ENCODE results near the gene MYH14.

Gene MYH14

DNA sequence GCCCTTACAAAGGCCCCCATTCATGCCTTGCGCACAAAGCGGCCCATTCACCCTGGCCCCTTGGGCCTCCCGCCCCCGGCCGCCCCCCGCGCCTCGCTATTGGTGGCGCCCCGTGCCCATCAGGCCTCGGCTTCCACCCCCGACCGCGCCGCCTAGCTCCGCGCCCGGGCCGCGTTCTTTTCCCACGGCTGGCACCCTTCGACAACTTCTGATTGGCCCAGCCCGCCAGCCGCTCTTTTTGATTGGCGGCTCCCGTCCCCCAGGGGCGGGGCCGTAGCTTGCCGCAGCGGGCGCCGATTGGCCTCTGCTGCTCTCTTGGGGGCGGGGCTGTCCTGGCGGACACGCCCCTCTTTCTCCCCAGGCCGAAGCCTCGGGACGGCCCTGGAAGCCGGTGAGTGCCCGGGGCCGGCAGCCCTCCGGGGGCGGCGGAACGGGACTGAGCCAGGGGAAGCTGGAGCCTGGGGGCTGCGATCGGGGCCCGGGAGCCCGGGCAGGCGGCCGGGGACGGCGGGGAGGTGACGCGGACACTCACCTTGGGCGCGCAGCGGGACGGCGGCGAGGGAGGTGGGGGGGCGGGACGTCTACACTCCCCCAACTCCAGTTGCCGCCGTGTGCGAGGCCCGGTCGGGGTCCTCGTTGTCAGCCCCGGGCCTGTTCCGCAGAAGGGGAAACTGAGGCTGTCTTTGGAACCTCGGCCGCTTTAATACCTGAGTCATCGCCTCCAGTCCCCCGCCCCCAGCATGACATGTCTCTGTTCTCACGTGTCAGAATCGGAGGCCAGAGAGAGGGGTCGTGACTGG lies at the start of gene MYH14:
Gene MYH14, plus strand, starts transcription at position 342 of the 800 bp plus-strand sequence. CDS start 6,744 bp downstream, outside the sequence.
- DNase-seq: peak; percentile 95

DNA sequence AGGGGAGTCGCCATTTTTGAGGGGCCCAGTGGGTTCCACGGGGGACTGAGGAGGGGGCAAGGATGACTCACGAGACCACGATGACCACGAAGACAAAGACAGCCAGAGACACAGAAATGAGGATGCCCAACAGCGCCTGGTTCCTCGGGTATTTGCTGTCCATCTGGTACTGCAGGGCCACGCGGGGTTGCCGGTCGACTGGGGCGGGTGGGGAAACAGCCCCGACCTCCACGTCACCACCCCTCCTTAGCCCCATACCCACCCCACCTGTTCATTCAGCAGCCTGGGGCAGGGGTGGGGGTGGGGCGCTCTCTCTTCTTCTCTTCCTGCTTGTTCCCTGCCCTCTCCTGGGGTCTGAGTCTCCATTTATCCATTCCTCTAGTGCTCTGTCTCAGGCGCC lies 48.9 kb upstream of the MYH14 start:
- no peak for DNase-seq

DNA sequence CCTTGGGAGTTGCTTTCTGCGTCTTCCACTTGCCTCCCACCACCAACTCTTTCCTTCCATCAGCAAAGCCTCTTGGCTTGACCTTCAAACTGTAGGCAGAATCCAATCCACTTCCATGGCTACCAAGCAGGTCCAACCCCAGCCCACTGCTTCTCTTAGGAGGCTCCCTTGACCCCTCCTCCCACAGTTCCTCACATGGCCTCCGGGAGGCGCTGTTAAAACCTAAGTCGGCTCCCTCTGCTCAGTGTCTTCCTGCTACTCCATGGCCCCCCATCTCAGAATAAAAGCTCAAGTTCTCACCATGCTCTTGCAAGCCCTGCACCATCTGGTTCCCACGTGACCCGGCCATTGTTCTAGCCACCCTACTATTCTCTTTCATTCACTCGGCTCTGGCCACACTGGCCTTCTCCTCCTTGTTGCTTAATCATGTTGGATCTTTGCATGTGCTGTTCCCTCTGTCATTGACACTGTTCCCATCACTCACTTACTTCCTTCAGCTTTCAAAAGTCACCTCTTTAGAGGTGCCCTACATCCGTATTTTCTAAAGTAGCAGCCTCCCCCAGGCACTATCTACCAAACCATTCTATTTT lies 47.8 kb upstream of the MYH14 start:
- no peak for DNase-seq

DNA sequence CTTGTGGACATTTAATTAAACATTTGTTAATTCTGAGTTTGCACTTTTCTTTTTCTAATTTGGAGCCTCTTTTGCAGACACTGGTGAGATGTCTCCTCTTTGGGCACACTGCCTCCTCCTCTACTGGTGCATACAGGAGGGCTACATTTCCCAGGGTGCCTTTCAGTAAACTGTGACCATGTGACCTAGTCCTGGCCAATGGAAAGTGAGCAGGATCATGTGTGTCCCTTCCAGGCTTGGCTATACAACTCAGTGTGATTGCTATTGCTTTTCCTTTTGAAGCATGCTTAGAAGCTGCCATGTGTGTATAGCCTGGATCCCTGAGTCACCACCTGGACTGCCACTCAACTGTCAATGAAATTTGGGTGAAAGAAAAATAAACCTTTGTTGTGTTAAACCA lies 44.8 kb upstream of the MYH14 start:
- DNase-seq: no peak

DNA sequence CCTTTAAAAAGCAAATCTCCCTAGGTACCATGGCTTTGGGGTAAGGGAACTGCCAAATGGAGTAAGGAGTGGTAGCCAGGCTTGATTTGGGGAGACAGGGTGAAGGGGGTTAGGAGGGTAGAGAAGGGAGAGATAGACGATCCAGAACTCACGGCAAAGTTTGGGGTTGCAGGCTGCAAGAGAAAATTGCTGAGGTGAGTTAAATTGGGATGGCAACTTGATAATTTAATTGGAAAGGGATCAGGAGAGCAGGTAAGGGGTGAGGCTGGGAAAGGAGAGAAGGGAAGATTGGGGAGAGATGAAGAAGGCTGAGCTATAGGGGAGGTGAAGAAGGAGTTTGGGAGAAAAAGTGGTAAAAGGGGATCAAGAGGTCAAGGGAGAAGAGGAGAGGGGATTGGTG lies 44.3 kb upstream of the MYH14 start:
- no peak for DNase-seq

DNA sequence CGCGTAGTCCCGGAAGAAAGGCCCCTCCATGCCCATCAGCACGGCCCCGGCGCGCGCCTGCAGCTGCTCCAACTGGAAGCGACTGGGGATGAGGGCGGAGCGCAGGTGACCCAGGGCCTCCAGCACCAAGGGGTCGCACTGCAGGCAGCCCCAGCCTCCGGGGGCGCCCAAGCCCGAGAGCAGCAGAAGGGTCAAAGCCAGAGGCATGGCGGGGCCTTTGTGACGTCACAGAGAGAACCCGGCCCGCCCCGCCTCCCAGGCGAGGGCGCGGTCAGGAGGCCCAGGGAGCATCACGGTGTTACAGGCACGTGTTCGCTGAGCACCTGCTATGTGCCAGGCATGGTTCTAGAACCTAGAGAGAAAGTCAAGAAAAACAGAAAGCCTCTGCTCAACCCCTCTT lies 40.4 kb upstream of the MYH14 start, which contains the start of gene IZUMO2:
Gene IZUMO2, minus strand, starts transcription at position 294 of the 400 bp plus-strand sequence. Its CDS starts 87 bp downstream, at position 207.
- DNase-seq: no peak

DNA sequence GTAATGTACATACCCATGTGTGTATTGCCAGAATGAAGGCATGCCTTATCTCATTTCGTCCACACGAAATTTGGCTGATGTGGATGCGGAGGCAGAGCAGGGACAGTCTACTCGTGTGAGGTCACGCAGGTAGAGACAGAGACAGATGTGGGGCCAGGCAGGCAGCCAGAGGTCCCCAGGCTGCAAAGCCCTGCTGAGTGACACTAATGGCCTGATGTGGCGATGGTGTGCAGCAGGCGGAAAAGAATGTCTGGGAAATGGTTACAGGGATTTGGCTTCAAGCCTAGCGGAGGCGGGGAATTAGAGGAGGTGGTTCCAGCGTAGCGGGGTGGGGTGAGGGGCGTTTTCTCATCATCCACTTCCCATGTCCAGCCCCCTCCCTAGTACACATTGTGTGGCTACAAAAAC lies 36.1 kb upstream of the MYH14 start:
- peak; percentile 57 for DNase-seq

DNA sequence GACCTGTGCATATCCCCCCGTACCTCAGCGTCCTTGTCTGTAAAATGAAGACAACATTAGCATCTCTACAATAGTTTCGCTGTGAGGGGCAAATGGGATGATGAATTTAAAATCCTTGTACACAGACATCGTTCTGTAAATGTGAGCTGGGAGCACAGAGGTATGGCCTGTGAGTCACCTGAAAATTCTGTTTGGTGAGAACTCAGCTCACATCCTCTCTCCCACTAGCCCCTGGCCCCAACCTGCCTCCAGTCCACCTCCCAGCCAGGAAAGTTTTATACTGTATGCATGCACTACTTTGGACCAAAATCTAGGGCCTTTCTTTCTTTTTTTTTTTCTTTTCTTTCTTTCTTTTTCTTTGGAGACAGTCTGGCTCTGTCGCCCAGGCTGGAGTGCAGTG lies 31.7 kb upstream of the MYH14 start:
- DNase-seq: peak; percentile 56

DNA sequence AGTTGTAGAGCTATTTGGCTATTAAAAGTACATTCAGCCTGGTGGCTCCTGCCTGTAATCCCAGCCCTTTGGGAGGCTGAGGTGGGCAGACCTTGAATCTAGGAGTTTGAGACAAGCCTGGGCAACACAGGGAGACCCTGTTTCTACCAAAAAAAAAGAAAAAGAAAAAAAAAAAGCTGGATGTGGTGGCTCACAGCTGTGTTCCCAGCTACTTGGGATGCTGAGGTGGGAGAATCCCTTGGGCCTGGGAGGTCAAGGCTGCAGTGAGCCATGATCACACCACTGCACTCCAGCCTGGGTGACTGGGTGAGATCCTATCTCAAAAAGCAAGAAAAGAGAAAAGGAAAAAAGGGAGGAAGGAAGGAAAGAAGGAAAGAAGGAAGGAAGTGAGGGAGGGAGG lies 30.7 kb upstream of the MYH14 start:
- DNase-seq: no peak

DNA sequence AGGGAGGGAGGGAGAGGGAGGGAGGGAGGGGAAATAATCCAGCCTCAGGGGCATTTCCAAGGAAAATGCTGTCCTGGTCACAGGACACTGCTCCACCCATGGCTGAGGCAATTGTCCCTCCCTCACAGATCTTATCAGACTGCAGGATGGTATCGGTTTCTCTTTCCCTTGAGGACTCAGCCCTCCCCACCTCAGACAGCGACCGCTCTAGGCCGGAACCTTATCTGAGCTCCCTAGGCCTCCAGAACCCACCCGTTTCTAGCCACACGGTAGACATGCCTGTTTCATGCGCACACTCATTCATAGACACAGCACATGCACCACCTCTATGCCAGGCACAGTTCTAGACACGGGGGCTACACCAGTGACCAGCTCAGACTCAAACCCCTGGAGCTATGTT lies 30.3 kb upstream of the MYH14 start:
- DNase-seq: peak; percentile 72

DNA sequence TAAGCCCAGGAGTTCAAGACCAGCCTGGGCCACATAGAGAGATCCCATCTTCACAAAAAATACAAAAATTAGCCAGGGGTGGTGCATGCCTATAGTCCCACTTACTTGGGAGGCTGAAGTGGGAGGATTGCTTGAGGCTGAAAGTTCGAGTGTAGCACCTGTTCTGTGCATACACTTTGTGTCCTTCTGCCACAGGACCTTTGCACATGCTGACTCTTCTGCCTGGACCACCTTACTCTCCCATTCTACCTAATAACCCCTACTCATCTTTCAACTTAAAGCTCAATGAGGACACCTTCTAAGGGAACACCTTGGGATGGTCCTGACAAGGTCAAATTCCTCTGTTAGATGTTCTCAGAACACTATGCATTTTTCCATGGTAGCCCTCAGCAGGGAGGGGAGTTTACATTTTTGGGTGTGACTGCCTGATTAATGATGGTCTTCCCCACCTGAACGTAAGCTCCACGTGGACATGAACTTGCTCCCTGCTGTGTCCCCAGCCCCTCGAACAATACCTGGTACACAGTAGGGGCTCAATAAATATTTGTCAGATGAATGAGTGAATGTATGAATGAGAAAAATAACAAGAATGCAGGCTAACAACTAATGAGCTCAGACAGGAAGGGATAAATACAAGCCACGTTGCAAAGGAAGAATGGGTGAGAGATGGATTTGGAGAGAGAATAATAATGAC lies 29.2 kb upstream of the MYH14 start:
- no peak for DNase-seq

DNA sequence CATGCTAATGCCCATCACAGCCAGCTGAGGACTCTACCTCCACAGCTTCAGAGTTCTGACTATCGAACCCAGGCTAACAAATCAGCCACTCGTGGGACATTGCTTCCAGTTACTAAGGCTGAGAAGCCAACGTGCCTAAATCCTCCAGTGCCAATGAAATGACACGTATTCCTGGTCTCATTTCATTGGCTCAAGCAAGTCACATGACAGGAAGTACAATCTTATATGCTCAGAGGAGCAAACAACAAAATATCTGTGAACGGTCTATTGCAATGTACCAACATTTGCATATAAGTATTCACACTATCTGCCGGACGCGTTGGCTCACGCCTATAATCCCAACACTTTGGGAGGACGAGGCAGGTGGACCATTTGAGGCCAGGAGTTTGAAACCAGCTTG lies 27.5 kb upstream of the MYH14 start:
- DNase-seq: no peak

DNA sequence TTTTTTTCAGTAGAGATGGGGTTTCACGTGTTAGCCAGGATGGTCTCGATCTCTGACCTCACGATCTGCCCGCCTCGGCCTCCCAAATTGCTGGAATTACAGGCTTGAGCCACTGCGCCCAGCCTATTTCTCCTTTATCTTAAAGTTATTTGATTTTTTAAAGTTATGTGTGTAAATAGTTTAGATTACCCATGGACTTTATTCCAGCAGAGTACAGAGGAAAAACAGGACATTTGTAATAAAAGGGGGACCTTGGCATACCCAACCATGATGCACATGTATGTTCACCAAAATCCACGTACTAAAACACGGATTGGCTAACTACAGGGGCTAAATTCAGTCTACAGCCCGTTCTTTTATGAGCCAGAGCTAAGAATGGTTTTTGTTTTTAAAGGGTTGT lies 26.6 kb upstream of the MYH14 start:
- no peak for DNase-seq

DNA sequence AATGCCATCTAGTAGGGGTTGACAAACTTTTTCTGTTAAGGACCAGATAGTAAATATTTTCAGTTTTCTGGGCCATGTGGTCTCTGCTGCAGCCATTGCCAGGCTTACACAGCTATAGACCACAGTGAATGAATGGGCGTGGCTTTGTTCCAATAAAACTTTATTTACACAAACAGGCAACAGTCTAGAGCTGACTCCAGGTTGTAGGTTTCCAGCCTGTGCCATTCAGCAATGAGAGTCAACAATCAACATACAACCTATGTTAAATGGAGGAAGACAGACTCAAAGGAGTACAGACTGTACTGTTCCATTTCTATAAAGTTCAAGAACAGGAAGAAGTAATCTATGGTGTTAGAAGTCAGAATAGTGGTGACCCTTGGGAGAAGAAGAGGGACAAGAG lies 25.1 kb upstream of the MYH14 start:
- DNase-seq: no peak

DNA sequence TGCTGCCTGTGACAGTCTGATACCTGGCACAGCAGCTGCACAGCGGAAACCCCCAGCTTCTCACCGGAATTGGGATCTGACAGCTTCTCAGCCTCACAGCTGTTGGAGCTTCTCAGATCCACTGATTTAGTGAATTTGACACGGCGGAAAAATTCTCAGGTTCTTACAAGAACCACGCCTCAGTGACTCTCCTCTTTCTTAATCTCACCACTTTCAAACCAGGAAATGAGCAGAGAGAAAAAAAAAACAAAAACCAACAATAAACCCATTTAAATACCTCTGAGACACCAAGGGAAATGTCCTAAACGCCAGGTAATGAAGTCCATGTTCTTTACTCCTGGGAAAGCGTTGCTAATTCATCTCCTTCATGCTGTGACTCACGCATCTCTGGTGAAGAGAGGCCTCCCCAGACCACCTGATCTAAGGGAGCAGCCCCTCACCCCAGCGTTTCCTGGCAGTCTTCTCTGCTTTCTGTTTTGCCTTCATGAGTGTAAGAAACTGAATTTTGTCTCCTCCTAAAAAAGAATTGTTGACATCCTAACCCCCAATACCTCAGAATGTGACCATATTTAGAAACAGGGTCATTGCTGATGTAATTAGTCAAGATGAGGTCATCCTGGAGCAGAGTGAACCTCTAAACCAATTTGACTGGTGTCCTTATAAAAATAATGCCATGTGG lies 24.4 kb upstream of the MYH14 start:
- no peak for DNase-seq

DNA sequence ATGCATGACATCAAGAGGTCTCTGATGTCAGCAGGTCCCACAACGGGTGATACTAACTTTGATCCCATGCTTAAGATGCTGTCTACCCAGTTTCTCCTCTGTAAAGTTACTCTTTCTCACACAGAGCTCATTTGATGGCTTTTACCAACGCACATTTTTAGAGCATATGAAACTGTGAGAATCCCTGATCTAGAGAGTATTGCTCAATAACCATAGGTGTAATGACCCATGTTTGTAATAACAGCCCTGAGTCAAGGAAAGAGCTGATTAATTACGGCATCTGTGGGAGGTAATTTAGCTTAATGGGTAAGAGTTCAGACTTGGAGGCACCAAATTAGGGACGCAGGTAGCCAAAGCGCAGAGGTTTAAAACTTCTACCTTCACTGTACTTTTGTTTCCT lies 22.3 kb upstream of the MYH14 start:
- DNase-seq: no peak

DNA sequence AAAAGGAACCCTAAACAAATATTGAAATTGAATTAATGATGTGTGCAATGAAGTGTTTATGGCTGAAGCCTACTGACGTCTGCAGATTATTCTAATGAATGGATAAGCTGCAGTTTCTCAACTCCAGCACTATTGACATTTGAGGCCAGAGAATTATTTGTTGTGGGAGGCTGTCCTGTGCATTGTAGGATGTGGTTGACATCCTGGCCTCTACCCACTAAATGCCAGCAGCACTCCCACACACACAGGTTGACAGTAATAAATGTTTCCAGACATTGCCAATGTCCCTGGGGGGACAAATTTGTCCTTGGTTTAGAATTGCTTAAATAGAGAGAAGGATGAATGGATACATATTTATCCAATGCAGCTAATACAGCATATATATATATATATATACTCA lies 19.2 kb upstream of the MYH14 start:
- DNase-seq: no peak

DNA sequence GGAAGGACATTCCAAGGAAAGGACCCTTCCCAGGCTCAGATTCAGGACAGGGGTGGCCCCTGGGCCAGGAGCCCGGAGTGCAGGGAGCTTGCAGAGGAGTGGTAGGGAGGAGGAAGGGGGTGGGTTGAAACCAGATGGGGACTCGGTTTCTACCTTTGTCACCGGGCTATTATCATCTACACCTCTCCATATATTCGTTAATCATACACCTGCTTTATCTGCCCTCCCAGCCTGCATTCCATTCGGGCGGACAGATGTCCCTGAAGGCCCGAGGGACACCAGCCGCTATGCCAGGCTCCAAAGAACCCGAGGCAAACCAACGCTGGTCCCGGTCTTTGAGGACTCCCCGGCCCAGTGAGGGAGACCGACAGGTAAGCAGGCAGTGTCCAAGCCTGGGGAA lies 15.5 kb upstream of the MYH14 start:
- DNase-seq: no peak

DNA sequence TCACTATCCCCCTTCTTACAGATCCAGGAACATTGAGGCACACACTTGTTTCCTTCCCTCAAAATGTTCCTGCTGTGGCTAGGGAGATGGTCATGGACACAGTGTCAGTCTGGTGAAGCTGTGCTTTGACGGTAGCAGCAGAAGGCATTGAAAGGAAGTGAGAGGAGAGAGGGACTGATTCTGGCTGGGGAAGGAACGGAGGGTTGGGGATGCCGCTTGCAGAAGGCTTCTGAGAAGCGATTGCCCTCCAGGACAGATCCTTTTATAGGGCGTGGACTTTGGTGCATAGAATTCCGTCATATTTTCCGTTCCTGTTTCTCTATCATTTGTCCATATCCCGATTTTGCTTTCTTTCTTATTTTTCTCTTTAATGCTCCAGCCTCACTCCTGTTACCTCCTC lies 14.1 kb upstream of the MYH14 start:
- DNase-seq: no peak

DNA sequence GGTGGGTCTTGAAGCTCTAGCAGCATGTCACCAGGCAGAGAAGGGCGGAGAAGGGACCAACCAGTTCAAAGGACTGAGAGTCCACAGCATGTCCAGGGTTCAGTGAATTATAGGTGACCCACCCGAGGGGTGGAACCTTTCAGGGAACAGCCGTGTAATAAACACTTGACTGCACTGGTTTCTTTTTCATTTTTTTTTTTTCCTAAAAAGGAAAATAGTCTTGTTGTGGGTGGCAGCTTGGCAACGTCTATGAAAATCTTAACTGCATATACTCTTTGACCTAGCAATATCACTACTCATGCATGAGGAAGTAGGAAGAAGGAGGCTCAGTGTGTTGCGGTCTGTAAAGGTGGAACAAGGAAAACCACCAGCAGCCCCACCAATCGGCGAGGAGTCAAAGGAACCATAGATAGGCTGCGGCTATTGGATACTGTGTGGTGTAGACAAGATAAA lies 13.0 kb upstream of the MYH14 start:
- no peak for DNase-seq

DNA sequence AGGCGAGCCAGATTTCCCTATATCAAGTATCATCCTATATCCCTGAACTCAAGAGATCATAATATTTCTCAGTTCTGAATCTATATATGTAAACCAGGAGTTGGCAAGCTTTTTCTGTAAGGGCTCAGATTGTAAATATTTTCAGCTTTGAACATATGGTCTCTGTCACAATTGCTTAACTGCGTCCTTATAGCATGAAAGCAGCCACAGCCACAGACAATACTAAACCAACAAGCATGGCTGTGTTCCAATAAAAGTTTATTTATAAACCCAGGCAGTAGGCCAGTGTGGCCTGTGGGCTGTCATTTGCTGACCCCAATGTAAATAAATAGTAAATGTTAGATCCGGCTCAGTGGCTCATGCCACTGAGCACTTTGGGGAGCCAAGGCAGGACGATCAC lies 12.2 kb upstream of the MYH14 start:
- DNase-seq: no peak

DNA sequence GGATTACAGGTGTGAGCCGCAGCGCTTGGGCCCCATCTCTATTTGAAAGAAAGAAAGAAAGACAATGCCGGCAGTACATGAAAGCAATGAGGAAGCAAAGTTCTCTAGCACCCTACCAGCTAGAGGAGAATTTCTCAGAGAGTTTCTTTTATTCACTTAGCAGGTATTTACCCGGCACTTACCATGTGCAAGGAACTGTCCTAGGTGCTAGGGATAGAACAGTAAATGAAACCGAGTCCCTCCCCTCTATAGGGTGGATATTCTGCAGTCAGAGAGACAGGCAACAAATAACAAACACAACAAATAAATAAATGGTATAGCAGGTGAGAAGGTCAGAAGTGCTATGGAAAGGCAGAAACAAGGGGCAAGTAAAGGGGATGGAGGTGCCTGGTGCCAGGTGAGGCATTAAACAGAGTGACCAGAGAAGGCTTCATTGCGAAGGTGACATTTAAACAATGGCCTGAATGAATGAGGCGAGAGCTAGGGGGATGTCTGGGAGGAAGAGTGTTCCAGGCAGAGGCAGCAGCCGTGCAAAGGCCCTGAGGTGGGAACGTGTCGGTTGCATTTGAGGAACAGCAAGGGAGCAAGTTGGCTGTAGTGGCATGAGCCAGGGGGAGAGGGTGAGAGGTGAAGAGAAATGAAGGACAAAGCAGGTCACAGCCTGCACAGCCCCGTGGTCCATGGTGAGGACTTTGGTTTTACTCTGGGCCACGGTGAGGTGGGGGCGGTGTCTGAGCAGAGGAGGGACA lies 10.8 kb upstream of the MYH14 start:
- no peak for DNase-seq

DNA sequence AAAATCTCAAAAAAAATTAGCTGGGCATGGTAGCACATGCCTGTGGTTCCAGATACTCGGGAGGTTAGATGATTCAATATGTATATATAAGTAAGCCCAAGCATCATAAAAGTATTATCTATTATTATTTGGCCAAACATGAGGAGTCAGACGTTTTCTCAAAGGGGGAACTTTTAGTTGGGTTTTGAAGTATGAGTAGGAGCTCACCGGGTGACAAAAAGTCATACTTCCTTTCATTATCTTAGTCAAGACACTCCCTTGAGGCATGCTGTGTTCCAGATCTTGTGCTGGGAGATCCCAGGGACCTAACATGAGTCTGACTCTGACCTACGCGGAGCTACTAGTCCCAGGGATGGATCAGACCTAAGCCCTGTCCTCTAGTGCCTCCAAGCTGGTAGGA lies 8.2 kb upstream of the MYH14 start:
- DNase-seq: no peak
